Measurements from ENCODE around the gene TMEM184B.

Gene TMEM184B

GRCh38 chr22:38192475-38192863 lies 80.3 kb downstream of the TMEM184B start:
- DNase-seq (ENCODE audit: low read depth): no peak
- TF ChIP-seq CTCF (conservative IDR thresholded peaks at IDR 0.05; ENCODE audit: low read depth, low read length): no peak
- H3K4me3 ChIP-seq (ENCODE audit: low read length): no peak overlapping the region

DNA sequence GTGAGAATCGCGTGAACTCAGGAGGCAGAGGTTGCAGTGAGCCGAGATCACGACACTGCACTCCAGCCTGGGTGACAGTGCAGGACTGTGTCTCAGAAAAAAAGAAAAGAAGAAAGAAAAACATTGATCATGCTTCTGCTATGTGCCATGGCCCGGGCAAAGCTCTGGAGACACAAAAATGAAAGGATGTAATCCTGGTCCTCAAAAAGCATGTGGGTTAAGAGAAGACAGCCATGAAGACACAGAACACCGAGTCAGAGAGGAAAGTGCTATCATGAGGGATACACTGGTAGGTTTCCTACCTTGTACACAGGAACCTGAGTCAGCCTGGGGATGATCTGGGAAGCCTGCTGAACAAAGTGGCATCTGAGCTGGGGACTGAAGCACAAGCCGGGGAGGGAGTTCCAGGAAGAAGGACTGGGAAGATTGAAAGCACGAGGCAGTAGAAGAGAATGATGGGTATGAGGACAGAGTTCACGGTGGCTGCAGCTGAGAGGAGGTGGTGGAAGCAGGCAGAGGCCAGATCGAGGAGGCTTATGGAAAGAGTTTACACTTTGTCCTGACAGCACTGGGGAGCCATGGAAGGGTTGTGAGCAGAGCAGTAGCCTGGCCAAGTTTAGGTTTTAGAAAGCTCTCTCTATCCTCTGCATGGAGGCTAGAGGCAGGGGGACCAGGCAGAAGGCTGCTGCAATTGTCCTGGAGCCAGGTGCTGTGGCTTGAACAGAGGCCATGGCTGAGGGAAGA lies 80.9 kb downstream of the TMEM184B start:
- DNase-seq (ENCODE audit: low read depth): no peak
- no peak for TF ChIP-seq CTCF (conservative IDR thresholded peaks at IDR 0.05; ENCODE audit: low read depth, low read length)
- H3K4me3 ChIP-seq (ENCODE audit: low read length): no peak overlapping the region

DNA sequence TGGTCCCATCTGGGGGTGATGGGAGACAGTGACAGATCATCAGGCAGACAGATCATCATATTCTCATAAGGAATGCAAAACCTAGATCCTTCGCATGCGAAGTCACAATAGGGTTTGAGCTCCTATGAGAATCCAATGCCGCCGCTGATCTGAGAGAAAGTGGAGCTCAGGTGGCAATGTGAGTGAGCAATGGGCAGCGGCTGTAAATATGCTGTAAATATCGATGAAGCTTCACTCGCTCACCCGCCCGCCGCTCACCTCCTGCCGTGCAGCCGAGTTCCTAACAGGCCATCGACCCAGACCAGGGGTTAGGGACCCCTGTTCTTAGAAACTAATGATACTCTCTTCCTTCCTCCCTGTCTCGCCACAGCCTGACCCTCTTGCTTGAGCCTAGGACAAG lies 81.8 kb downstream of the TMEM184B start:
- no peak overlapping the region for H3K4me3 ChIP-seq (ENCODE audit: low read length)
- no peak for TF ChIP-seq CTCF (conservative IDR thresholded peaks at IDR 0.05; ENCODE audit: low read depth, low read length)
- no peak for DNase-seq (ENCODE audit: low read depth)

DNA sequence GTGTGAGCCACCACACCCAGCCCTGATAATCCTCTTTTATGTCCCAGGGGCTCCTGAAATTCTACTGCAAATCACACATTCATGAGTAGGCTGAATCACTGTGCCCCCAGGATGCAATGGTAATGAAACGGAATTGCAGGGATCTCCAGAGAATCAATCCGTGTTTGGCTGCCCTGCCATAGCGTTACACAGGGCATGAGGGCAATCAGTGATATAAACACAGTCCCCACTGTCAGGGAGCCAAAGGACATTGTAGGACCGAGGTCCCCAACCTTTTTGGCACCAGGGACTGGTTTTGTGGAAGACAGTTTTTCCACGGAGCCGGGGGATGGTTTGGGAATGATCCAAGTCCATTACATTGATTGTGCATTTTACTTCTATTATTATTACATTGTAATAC lies 82.2 kb downstream of the TMEM184B start:
- H3K4me3 ChIP-seq (ENCODE audit: low read length): no peak overlapping the region
- DNase-seq (ENCODE audit: low read depth): no peak
- TF ChIP-seq CTCF (conservative IDR thresholded peaks at IDR 0.05; ENCODE audit: low read depth, low read length): no peak

DNA sequence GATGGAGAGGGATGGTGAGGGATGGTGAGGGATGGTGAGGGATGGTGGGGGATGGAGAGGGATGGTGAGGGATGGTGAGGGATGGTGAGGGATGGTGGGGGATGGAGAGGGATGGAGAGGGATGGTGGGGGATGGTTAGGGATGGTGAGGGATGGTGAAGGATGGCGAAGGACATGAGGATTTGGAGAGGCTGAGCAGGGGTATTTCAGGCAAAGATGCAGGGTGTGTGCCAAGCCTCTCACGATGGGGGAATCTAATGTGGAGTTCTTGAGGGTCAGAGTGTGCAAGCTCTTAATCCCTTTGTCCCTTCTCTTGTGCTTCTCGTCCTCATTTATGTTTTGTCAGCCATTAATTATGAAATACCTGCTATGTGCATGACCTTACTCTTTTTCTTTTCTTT lies 83.7 kb downstream of the TMEM184B start:
- TF ChIP-seq CTCF (conservative IDR thresholded peaks at IDR 0.05; ENCODE audit: low read depth, low read length): no peak
- no peak overlapping the region for H3K4me3 ChIP-seq (ENCODE audit: low read length)
- no peak for DNase-seq (ENCODE audit: low read depth)

DNA sequence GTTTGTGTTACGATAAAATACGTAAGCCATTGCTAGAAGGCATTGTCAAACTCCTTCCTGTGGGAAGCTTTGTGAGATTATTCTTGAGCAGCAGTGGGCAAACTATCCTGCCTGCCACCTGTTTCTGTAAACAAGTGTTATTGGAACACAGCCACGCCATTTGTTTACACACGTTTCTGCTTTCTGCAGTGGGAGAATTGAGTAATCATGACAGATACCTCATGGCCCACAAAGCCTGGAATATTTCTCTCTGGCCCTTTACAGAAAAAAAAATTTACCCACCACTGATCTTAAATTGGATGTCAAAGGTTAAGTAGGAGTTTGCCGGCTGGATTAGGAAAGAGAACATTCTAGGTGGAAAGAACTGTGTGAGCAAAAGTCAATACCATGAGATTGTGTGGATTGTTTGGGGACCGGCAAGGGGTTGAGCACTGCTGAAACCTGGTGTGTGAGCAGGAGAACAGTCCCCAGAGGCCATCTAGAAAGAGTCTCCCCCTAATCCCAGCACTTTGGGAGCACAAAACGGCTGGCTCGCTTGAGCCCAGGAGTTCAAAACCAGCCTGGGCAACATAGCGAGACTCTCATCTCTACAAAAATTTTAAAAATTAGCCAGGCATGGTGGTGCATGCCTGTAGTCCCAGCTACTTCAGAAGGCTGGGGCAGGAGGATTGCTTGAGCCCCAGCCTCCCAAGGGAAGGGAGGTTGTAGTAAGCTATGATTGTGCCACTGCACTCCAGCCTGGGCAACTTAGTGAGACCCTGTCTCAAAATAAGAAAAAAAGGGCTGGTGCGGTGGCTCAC lies 85.2 kb downstream of the TMEM184B start:
- TF ChIP-seq CTCF (conservative IDR thresholded peaks at IDR 0.05; ENCODE audit: low read depth, low read length): no peak
- no peak for DNase-seq (ENCODE audit: low read depth)
- no peak overlapping the region for H3K4me3 ChIP-seq (ENCODE audit: low read length)

- H3K4me3 ChIP-seq (ENCODE audit: low read length): no peak overlapping the region
- no peak for TF ChIP-seq CTCF (conservative IDR thresholded peaks at IDR 0.05; ENCODE audit: low read depth, low read length)
- no peak for DNase-seq (ENCODE audit: low read depth)
Measured at GRCh38 chr22:38186429-38186828, 86.4 kb downstream of the TMEM184B start.

Data from retinal pigment epithelial cell (primary cell).